HG03520 (cell line): ENCODE data around the gene LRRC27.

Experiments
- ATAC-seq: cut with Tn5 transposase; IDR thresholded peaks from one replicate; pipeline ENCODE4 v1.9.1; 2021; ENCODE audit warnings: mild to moderate bottlenecking, moderate library complexity; ENCODE audit not compliant: unreplicated experiment

The LRRC27 gene

DNA sequence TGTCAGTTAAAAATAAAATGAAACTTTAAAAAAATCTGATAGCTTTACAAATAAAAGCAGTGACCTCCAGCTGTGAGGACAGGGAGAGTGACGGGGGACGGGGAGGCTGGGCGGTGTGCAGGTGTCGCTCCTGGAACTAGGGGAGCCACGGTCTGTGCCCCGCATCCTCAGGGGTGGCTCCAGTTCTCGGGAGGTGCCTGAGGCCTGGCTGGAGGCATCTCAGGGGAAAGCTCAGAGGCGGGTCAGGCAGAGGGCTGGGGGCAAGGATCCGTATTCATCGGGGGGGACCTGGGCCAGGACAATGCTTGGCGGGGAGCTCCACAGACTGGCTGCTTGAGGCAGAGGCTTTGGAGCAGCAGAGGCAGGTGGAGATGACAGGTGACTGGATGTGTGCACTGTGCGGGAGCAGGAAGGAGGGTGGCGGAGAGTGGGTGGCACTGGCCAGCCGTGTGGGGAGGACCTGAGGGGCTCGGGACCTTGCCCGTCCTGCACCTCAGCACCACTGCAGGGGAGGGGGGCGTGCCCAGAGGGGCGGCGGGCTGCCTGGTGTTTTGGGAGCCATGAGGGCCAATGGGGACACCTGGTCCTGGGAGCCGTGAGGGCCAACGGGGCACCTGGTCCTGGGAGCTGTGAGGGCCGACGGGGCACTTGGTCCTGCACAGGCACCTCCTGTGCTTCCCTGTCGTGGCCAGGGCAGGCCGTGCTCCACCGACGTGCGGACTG is 78.2 kb downstream of the LRRC27 start:
- no peak for ATAC-seq

DNA sequence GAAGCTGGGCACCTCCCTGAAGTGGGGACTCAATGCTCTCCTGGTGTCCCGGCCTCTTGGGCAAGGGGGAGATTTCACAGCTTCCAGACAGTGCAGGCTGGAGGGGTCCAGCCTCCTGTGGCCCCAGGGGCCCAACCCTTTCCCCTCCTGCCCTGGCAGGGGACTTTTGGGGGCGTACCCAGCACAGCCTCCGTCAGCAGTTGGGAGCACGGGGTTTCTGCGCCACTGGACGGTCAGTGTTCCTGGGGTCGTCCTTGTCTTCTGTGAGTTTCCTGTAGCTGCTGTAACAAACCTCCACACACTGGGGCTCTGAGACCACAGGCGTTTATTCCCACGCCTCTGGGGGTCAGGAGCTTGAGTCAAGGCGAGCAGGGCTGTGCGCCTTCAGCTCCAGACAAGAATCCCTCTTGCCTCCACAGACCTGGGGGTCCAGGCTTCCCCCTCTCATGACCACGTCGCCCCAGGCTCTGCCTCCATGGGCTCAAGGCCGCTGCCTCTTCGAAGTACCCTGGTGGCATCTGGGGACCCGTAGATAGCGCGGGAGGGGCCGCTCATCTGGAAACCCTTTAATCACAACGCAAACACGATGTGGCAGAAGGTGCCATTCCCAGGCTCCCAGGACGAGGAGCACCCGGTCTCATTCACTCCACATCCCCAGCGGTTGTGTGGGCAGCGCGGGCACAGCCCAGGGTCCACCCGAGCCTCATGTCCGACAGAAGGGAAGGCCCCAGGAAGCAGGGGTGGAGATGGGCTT is 79.0 kb downstream of the LRRC27 start:
- no peak for ATAC-seq

- no peak for ATAC-seq
These were observed 79.7 kb downstream of the LRRC27 start for GRCh38 chr10:132411561-132412253.

GRCh38 chr10:132412316-132413192 is 80.6 kb downstream of the LRRC27 start:
- no peak for ATAC-seq

DNA sequence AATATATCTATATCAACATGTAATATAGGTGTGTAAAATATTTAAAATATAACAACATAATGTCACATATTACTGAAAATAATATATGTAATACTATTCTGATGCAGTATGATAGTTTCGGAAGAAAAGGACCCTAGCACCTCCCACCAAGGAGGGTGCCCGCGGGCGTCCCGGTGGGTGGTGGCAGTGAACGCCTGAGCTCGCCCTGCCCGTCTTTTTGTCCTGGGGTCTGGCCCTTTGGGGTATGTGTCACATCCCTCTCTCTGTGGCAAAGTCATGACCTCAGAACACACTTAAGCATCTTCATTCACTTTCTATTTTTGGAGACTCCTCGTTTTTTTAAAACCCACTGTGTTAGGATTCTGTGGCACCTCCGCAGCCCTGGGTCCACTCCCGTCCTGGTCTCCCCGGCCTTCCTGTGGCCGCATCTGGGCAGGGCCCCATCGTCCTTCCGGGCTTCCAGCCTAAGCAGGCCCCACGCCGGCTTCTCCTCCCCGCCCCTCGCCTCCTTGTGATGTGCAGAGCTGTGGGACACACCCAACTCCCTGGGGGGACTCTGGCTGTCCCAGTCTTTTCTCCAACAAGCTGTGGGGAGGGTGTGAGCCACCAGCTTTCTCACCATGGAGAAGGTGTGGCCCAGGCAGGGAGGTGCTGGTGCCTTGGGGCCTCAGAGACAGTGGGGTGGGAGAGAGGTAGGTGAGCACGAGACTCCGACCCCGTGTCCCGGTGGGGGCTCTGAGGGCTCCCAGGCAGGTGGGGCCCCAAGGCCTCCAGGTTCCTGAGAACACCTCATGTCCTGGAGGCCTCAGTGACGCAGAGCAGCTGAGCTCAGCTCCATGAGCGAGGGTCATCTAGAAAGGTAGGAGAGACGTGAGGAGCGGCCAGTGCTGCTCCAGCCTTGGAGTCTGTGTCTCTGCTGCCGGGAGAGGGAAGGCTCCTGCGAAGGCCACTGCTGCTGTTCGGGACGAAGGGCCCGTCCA is 81.5 kb downstream of the LRRC27 start:
- ATAC-seq: no peak

DNA sequence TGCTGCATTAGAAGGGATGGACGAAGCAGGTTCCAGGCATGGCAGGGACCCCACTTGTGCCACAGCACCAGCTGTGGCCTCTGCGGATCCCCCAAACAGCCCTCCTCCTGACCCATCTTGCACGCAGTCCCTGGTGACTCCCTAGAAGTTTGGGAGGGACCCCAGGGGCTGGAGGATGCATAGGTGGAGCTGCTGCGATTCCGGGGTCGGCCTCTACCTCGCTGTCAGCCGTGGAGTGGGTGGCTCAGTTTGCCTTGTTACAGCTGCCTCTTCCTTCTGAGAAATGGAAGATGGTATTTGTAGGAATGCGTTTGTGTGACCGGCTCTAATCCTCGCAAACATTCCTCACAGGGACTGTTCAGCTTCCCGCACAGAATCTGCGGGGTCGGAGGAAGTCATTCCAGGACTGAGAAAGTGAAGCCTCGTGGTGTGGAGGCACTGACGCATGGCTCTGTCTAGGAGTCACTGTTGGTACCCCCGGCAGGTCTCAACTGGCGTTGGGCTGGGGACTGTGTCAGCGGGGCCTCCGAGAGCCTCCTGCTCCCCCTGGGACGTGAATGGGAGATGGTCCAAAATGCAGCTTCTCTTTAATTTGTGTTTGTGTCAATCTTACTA is 82.5 kb downstream of the LRRC27 start:
- ATAC-seq: no peak

- no peak for ATAC-seq
These were observed 83.3 kb downstream of the LRRC27 start for GRCh38 chr10:132415255-132415654.

DNA sequence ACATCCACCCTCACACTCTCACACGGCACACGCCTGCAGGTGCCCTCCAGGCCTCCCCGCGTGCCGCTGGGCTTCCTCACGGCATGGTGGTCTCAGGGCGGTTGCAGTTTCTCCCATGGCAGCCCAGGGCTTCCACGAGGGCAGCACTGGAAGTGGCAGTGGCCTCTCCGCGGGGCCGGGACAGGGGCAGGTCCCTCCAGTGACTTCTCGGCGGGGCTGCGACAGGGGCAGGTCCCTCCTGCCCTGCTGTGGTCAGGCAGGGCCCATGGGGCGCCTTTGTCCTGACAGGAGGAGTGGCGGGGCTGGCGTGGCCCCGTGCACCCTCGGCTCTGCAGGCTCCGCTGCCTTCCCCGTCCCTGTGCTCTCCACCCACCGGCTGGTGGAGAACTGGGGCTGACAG is 84.0 kb downstream of the LRRC27 start:
- ATAC-seq: no peak

GRCh38 chr10:132416566-132417256 is 84.7 kb downstream of the LRRC27 start:
- ATAC-seq: no peak

GRCh38 chr10:132417257-132417910 is 85.4 kb downstream of the LRRC27 start:
- ATAC-seq: no peak

DNA sequence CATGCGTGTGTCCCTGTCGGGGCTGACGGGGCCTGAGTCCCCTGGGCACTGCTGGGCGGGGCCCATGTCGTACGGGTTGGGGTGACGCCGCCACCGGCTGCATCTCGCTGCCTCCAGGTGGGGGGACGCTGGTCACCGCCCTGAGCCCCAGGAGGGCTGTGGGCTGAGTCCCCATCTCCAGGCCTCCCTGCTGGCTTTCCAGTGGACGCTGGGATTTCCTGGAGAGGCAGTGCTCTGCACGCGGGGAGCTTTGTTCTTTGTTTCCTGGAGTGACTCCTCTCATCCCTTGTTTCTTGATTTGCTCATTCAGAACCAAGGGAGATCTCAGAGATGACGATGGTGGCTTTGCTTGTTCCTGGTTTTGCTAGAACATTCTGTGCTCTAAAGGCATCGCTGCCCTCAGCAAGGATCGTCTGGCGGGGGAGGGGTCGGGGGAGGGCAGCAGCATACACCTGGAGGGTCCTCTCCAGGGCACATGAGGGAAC is 86.0 kb downstream of the LRRC27 start:
- ATAC-seq: no peak

GRCh38 chr10:132418527-132419416 is 86.8 kb downstream of the LRRC27 start:
- no peak for ATAC-seq

GRCh38 chr10:132419538-132420468 is 87.8 kb downstream of the LRRC27 start:
- ATAC-seq: no peak

DNA sequence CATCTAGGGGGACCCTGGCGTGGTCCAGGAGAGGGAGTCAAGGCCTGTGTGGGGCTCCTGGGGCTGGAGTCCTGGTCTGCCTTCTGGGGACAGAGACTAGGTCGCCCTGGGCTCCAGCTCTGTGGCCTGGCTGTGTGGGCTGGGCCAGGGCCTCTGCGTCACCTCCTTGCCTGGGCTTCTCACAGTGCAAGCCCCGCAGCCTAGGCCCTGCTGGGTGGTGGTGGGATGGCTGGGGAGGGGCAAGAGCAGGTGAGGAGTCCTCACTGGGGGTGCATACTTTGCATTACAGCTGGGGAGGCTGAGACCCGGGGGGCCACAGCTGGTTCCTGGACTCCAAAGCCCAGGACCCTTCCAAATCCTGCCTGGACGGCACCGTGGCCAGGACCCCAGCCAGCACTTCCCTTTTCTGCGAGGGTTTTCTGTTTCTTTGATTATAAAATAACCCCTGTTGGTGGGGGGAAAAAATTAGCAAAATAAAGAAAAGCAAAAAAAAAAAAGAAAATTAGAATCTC is 88.5 kb downstream of the LRRC27 start:
- ATAC-seq: no peak

DNA sequence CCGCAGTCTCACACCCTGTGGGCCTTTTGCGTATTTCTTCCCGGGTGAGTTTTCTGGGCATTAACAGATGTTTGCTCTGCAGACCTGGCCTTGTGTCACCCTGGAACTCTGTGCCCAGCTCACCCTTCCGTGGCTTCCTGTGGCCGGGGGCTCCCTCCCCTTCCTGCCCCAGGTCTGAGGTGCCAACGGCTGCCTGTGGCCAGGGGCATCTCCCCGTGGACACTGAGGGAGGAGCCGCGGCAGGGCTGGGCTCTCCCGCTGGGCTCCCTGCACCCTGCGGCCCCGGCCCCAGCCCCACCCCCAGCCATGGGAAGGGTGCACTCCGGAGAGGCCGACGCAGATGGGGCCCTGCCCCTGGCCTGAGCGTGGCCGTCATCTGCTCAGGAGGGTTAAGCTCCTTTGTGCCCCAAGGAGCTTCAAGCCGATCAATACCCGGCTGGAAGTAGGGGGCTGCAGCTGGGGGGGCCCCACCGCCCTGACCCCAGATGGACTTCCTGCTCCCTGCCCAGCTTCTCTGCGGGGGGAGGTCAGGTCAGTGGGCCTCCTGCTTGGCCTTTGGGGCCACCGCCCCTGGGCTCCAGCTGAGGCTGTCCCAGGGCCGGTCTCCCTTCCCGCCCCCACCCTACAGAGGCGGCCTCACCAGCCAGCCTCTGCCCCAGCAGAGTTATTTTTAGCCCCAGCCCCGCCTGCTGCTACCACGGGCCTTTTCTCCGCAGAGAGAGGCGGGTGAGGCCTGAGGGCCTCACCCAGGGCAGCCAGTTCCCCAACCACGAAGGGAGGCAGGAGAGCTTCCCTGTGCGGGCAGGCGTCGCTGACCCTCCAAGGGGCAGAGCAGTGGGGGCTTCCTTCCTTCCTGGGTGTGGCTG is 89.2 kb downstream of the LRRC27 start:
- no peak for ATAC-seq
